ENCODE measurements around the gene SIRT5. TPM values are rescaled to one million over a fixed set of nuclear protein-coding genes. Genes with fewer than 3 reads are reported as not detected.

SIRT5 gene
- total RNA-seq: 8.9 and 11.4 TPM in 2 replicates

DNA sequence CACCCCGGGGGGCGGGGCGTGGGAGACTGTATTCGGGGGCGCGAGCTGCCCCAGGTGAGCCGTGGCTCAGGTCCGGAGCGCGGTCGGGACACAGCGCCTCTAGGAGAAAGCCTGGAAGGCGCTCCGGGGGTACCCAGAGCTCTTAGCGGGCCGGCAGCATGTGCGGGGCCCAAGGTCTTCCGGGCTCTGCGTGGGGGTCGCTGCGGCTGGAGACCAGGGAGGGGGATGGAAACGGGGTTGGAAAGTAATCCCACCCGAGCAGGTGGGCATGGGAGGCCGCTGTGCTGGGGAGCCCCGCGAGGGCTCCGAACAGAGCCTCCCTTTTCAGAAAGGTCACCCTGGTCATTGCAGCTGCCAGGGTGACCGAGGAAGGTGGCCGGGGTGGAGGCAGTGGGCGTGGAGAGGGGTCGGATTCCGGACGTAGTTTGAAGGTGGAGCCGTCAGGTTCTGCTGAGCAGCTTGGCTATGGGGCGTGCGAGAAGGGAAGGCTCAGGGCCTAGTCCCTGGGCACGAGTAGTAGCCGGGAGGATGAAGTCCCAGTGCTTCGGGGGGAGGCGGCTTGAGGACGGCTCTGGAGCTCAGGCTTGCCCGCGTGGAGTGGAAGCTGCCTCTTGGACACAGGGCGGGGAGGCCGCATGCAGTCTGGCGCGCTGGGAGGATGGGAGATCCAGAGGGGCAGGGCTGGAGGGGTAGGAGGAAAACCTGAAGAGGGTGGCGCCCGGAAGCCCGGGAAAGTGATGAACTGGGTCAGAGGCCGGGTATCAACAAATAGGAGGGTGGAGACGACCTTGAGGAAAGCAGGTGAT, at the start of gene SIRT5:
SIRT5 (plus strand) TSS at position 31 of the 806 bp plus-strand sequence. CDS start 9,510 bp downstream, outside the sequence.
- DNase-seq (ENCODE audit: extremely low read depth, low read depth, low spot score): no peak

DNA sequence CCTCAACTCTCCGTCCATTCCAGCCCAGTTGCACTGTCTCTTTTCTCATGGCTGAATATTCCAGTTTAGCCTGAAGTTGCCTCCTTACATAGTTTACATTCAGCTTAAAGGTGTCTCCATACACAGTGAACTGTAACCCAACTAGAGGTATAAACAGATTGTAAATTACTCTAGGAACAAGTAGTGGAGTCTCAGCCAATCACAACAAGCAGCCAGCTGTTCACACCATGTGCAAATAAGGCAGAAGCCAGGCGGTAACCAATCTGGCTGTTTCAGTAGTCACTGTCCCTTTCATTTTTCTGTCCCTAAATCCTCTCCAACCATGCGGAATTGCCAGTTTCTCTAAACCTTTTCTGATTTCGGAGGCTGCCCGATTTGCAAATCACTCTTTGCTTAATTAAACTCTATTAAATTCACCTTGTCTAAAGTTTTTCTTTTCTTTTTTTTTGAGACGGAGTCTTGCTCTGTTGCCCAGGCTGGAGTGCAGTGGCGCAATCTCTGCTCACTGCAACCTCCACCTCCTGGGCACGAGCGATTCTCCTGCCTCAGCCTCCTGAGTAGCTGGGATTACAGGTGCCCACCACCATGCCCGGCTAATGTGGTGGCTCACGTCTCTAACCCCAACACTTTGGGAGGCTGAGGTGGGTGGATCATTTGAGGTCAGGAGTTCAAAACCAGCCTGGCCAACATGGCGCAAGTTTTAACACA, 49.4 kb upstream of the SIRT5 start:
- no peak for DNase-seq (ENCODE audit: extremely low read depth, low read depth, low spot score)

- no peak for DNase-seq (ENCODE audit: extremely low read depth, low read depth, low spot score)
Observed at GRCh38 chr6:13526357-13526726, 48.1 kb upstream of the SIRT5 start.

- DNase-seq (ENCODE audit: extremely low read depth, low read depth, low spot score): no peak
Observed at GRCh38 chr6:13526727-13527670, 47.4 kb upstream of the SIRT5 start.

GRCh38 chr6:13527671-13528056, 46.7 kb upstream of the SIRT5 start:
- DNase-seq (ENCODE audit: extremely low read depth, low read depth, low spot score): no peak

- no peak for DNase-seq (ENCODE audit: extremely low read depth, low read depth, low spot score)
Observed at GRCh38 chr6:13528232-13528631, 46.2 kb upstream of the SIRT5 start.

GRCh38 chr6:13528777-13529343, 45.5 kb upstream of the SIRT5 start:
- DNase-seq (ENCODE audit: extremely low read depth, low read depth, low spot score): no peak

GRCh38 chr6:13531956-13532355, 42.4 kb upstream of the SIRT5 start:
- DNase-seq (ENCODE audit: extremely low read depth, low read depth, low spot score): no peak

DNA sequence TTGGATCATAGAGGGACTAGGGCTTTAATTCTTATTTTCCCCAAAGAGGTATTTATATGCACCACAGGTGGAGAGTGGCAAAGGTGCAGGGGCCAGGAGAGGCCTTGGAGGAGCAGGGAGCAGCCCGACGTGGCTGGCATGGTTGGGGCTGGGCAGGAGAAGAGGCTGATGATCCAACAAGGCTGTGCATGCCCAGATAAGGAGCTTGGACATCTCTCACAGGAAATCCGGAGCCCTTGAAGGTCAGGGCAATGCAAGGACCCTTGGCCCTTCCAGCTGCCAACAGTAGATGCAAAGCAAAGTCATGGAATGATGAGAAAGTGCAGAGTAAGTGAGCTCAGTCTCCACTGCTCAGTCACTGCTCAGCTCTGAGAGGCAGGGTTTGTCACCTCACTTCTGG, 39.9 kb upstream of the SIRT5 start:
- no peak for DNase-seq (ENCODE audit: extremely low read depth, low read depth, low spot score)

- DNase-seq (ENCODE audit: extremely low read depth, low read depth, low spot score): no peak
Observed at GRCh38 chr6:13535306-13535705, 39.1 kb upstream of the SIRT5 start.

DNA sequence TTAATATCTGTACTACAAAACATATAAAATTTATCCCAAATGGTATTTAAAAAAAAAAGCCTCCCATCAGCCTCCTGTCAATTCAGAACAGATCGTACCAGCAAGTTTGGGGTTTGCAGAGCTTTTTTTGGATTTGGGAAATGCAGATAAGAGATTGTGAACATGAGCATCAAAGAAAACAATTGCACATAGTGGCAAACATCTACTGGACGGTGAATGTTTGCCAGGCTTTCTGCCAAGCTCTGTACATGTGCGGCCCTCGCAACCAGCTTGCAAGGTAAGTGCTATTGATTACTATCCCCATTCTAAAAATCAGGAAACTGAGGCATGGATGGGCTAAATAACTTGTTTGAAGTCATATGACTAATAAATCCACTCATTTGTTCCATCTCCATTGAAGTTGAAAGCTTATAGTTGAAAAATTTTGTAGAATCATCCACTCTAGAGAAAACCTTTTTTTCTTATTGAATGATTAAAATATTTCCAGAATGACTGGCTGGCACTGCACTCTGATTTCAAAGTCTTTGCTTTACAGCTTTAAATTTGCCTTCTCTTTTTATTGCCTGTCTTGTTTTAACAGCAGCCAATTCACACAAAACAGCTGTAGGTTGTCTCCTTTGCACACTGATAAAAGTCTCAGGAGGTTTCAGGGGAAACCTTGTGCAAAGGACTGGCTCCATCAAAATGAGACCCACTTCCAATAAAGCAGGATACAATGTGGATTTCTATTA, 37.4 kb upstream of the SIRT5 start:
- no peak for DNase-seq (ENCODE audit: extremely low read depth, low read depth, low spot score)

GRCh38 chr6:13537527-13537897, 36.9 kb upstream of the SIRT5 start:
- DNase-seq (ENCODE audit: extremely low read depth, low read depth, low spot score): no peak

DNA sequence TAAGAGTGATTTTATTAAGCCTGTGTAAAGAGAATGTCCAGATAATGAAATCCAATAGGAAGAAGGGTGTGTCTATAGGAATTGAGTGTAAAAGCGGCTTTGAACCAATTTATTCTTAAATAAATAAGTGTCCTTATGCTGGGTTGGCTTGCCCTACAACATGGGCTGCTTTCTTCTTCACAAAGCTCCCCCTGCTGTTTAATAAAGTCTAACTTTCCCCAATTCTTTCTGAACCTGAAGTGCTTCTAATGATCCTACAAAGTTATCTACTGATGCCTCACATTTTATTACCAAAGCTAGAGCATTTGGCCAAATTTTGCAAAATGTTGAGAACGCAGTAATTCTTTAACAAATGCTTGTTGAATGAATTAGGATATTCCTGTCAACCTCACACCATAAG, 36.3 kb upstream of the SIRT5 start:
- no peak for DNase-seq (ENCODE audit: extremely low read depth, low read depth, low spot score)

DNA sequence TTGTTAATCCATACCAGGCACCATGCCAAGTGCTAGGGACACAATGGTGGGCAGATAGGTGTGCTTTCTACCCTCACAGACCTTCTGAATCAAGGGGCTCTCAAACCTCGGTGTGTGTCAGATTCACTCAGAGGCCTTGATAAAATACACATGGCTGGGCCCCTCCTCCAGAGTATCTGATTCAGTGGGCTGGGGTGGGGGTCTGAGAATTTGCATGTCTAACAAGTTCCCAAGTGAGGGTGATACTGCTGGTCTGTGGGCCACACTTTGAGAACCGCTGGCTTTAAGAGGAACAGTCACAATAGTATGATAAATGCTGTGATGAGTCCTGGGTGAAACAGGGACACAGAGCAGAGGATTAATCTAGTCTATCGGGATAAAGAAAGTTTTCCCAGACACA, 35.8 kb upstream of the SIRT5 start:
- no peak for DNase-seq (ENCODE audit: extremely low read depth, low read depth, low spot score)

DNA sequence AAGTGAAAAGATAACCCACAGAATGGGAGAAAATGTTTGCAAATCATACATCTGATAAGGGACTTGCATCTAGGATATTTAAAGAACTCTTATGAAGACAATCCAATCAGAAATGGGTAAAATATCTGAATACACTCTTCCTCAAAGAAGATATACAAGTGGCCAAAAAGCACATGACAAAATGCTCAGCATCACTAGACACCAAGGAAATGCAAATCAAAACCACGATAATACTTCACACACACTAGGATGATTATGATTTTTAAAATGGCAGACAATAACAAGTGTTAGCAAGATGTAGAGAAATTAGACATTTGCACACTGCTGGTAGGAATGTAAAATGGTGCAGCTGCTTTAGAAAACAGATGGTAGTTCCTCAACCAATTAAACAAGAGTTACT, 34.8 kb upstream of the SIRT5 start:
- no peak for DNase-seq (ENCODE audit: extremely low read depth, low read depth, low spot score)

DNA sequence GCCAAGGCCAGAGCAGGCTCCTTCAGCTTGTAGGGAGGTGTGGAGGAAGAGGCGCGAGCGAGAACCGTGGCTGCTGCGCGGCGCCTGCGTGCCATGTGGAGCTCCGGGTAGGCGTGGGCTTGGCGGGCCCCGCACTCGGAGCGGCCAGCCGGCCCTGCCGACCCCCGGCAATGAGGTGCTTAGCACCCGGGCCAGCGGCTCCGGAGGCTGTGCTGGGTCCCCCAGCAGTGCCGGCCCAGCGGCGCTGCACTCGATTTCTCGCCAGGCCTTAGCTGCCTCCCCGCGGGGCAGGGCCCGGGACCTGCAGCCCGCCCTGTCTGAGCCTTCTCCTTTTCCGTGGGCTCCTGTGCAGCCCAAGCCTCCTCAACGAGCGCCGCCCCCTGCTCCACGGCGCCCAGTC, 32.9 kb upstream of the SIRT5 start:
- DNase-seq (ENCODE audit: extremely low read depth, low read depth, low spot score): no peak

GRCh38 chr6:13544454-13545186, 29.8 kb upstream of the SIRT5 start:
- no peak for DNase-seq (ENCODE audit: extremely low read depth, low read depth, low spot score)

GRCh38 chr6:13545885-13546284, 28.5 kb upstream of the SIRT5 start:
- DNase-seq (ENCODE audit: extremely low read depth, low read depth, low spot score): no peak

- no peak for DNase-seq (ENCODE audit: extremely low read depth, low read depth, low spot score)
Observed at GRCh38 chr6:13548500-13549210, 25.7 kb upstream of the SIRT5 start.
